HFFc6 (cell line): ENCODE data around the gene NDUFC1. TPM values are rescaled to one million over a fixed set of nuclear protein-coding genes. Genes with fewer than 3 reads are reported as not detected.
"Not testable (repeated sequence)": the region's sequence is repeated elsewhere in the genome, so short reads cannot be mapped to it uniquely, and the experiment has no call there.

Experiments used
- DNase-seq: peaks from one replicate; pipeline ENCODE4 v3.0.0-alpha.2; 2018
- H3K27ac Mint-ChIP-seq: 2 replicates; pipeline ENCODE4 v1.8.0; 2020; ENCODE audit warnings: mild to moderate bottlenecking, mixed read lengths
- H3K27me3 Mint-ChIP-seq: 2 replicates; pipeline ENCODE4 v1.8.0; 2021; ENCODE audit warnings: mild to moderate bottlenecking, moderate library complexity, mixed read lengths; ENCODE audit not compliant: insufficient read depth
- H3K36me3 Mint-ChIP-seq: 2 replicates; pipeline ENCODE4 v1.8.0; 2021; ENCODE audit warnings: low read depth, mixed read lengths
- H3K4me1 Mint-ChIP-seq: 2 replicates; pipeline ENCODE4 v1.8.0; 2020; ENCODE audit warnings: low read depth, mixed read lengths
- H3K4me3 Mint-ChIP-seq: 2 replicates; pipeline ENCODE4 v1.8.0; 2020; ENCODE audit warnings: mild to moderate bottlenecking, moderate library complexity, mixed read lengths
- H3K9me3 Mint-ChIP-seq: 2 replicates; pipeline ENCODE4 v1.8.0; 2020; ENCODE audit warnings: mild to moderate bottlenecking, mixed read lengths
- total RNA-seq, 6 experiments: library from RNA; stranded (reverse); fragmentation: NEBNext Ultra II Directional; extraction: Animal tissue kit (Norgen Biotek cat#: 25700); gene quantifications; 2 replicates in 1 of 6; 3 replicates in 5 of 6; pipeline ENCODE4 v1.2.3, GENCODE V29; 2021
- TF ChIP-seq, protein P1 (sequence below): fragments of 200-600 bp; sonication (generic); IDR thresholded peaks from 2 replicates; pipeline ENCODE4 v1.5.0; 2021; ENCODE audit warnings: antibody characterized with exemption, mild to moderate bottlenecking

NDUFC1 gene
- total RNA-seq, 6 experiments from 2014 or later = 68.6 to 90.7 (median 74.2) TPM

DNA sequence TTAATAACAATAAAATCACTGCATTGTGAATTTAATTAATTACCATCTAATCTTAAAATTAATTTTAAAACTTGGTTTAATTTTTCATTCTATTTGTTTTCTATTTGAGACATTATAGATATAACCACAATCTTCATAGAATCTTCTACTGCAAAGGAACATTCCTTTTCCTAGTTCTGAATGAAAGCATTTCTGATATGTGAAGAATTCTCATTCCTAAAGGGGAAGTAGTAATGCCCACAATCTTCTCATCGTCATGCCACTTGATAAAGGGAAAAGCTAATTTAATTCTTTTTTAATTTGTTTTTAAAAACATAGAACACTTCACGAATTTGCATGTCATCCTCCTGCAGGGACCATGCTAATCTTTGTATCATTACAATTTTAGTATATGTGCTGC lies 45.9 kb downstream of the NDUFC1 start:
- Mint-ChIP-seq H3K36me3 (no peaks in the 10 kb centered on the region), H3K27me3 (no peaks in the 10 kb centered on the region), H3K9me3 (no peaks in the 10 kb centered on the region), H3K27ac (no peak overlapping the region), H3K4me1 (peaks cover 33% of the 10 kb centered on the region), H3K4me3 (no peak overlapping the region)
- no peak for DNase-seq
- TF ChIP-seq, protein P1, sequence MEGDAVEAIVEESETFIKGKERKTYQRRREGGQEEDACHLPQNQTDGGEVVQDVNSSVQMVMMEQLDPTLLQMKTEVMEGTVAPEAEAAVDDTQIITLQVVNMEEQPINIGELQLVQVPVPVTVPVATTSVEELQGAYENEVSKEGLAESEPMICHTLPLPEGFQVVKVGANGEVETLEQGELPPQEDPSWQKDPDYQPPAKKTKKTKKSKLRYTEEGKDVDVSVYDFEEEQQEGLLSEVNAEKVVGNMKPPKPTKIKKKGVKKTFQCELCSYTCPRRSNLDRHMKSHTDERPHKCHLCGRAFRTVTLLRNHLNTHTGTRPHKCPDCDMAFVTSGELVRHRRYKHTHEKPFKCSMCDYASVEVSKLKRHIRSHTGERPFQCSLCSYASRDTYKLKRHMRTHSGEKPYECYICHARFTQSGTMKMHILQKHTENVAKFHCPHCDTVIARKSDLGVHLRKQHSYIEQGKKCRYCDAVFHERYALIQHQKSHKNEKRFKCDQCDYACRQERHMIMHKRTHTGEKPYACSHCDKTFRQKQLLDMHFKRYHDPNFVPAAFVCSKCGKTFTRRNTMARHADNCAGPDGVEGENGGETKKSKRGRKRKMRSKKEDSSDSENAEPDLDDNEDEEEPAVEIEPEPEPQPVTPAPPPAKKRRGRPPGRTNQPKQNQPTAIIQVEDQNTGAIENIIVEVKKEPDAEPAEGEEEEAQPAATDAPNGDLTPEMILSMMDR = no peak

DNA sequence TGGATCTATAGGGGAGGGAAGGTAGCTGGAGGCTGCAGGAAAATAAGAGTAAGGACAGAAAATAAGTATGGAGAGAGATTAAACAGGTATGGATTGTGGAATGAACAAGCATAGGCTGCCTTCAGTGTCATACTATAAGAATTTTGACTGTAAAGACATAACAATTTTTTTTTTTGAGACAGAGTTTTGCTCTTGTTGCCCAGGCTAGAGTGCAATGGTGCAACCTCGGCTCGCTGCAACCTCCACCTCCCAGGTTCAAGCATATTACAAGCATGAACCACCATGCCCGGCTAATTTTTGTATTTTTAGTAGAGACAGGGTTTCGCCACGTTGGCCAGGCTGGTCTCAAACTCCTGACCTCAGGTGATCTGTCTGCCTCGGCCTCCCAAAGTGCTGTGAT lies 46.7 kb downstream of the NDUFC1 start:
- not testable (repeated sequence) for H3K4me3 Mint-ChIP-seq, DNase-seq, H3K27ac Mint-ChIP-seq, H3K9me3 Mint-ChIP-seq, H3K36me3 Mint-ChIP-seq, H3K27me3 Mint-ChIP-seq
- H3K4me1 Mint-ChIP-seq = peaks cover 33% of the 10 kb centered on the region

DNA sequence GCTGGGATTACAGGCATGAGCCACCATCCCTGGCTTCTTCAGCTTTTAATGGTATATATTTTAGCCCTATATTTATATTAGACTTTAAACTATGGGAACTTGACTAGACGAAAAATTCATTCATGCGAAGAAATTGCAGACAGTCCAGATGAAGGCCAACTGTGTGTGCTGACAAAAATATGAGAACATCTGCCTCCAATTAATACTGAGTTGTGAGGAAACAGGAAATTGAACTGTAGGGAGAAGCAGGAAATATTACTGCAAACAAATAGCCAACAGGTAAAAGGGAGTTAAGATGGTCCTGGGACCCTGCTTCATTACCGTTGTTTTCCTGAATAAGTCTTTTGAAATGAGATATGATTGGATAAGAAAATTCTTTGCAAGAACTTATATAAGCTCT lies 48.6 kb downstream of the NDUFC1 start:
- H3K27ac Mint-ChIP-seq = peak overlapping the region; percentile 79
- H3K9me3 Mint-ChIP-seq = no peaks in the 10 kb centered on the region
- H3K4me1 Mint-ChIP-seq = peaks cover 36% of the 10 kb centered on the region
- TF ChIP-seq, protein P1 = no peak
- peak; percentile 28 for DNase-seq
- H3K36me3 Mint-ChIP-seq = no peaks in the 10 kb centered on the region
- peak overlapping the region; percentile 7; the same call in 1 of the 2 replicates for H3K4me3 Mint-ChIP-seq
- H3K27me3 Mint-ChIP-seq = no peaks in the 10 kb centered on the region

DNA sequence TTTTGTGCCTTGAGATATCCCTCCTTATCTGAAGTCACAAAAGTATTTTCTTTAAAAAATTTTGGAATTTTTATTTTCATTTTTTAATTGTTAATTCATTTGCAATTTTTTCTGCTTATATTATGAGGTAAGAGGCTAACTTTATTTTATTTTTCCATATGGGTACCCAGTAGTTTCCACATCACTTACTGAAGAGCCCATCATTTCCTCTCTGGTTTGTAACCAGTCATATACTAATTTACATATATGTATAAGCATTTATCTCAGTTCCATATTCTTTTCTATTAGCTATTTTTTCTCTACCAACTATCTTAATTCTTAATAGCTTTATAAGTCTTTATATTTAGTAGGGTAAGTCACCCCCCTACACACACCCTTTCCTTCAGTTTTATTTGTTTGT lies 49.2 kb downstream of the NDUFC1 start:
- Mint-ChIP-seq H3K4me1 (peaks cover 42% of the 10 kb centered on the region), H3K36me3 (no peaks in the 10 kb centered on the region), H3K9me3 (no peaks in the 10 kb centered on the region), H3K4me3 (no peak overlapping the region), H3K27ac (peak overlapping the region; percentile 79; the same call in 1 of the 2 replicates), H3K27me3 (no peaks in the 10 kb centered on the region)
- TF ChIP-seq, protein P1 = no peak
- DNase-seq = no peak

DNA sequence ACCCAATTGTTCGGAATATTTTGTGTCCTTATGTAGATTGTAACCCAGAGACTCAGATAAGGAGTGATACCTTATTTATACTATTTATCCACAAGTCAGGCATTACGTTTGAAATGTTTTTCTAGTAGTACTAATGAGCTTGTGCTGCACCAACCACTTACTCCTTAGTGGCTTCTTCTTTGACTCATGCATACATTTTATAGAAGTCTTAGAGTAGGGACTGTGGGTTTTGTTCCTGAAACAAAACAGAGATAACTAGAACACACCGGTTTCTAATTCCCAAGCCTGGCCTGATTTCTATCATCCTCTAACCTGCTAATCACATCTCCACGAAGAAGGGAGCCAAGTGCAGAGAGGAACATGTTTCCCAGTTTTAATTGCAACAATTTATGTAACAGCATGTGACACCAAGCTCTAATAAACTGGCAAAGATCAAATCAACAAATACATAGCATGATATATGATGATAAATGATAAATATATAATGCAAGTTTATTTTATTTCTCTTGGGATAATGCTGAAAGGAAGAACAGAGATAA lies 54.5 kb downstream of the NDUFC1 start:
- peaks cover 60% of the 10 kb centered on the region for H3K4me1 Mint-ChIP-seq
- DNase-seq = peak; percentile 62
- TF ChIP-seq, protein P1 = no peak
- no peaks in the 10 kb centered on the region for H3K9me3 Mint-ChIP-seq
- peaks cover 3% of the 10 kb centered on the region; the same call in 1 of the 2 replicates for H3K27me3 Mint-ChIP-seq
- no peak overlapping the region for H3K4me3 Mint-ChIP-seq
- peak overlapping the region; percentile 75 for H3K27ac Mint-ChIP-seq
- H3K36me3 Mint-ChIP-seq = no peaks in the 10 kb centered on the region

DNA sequence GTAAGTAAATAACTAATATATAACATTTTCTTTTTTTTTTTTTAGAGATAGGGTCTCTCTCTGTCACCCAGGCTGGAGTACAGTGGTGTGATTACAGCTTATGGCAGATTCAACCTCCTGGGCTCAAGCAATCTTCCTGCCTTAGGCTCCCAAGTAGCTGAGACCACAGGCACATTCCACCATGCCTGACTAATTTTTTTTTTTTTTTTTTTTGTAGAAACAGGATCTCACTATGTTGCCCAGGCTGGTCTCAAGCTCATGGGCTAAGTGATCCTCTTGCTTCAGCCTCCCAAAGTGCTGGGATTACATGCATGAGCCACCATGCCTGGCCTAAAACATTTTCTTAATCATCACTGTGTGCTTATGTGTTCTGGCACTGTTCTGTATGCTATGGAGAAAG lies 55.0 kb downstream of the NDUFC1 start:
- H3K4me3 Mint-ChIP-seq = no peak overlapping the region
- TF ChIP-seq, protein P1 = no peak
- peak; percentile 41 for DNase-seq
- H3K36me3 Mint-ChIP-seq = no peaks in the 10 kb centered on the region
- H3K27ac Mint-ChIP-seq = peak overlapping the region; percentile 75
- H3K9me3 Mint-ChIP-seq = no peaks in the 10 kb centered on the region
- H3K27me3 Mint-ChIP-seq = peaks cover 3% of the 10 kb centered on the region
- peaks cover 66% of the 10 kb centered on the region for H3K4me1 Mint-ChIP-seq
